ENCODE measurements around the gene TENT5A.

The TENT5A gene

GRCh38 chr6:81790034-81790433 lies 37.6 kb upstream of the TENT5A start:
- no peak overlapping the region for H3K9ac ChIP-seq (ENCODE audit: low read length)
- H3K27ac ChIP-seq (ENCODE audit: low read length) = no peak overlapping the region
- no peaks in the 10 kb centered on the region for H3F3A ChIP-seq (ENCODE audit: insufficient read depth, low read length)
- H3K9me2 ChIP-seq (replicated peaks; ENCODE audit: insufficient read depth, low read length) = no peaks in the 10 kb centered on the region
- no peak for DNase-seq
- H3K79me2 ChIP-seq (ENCODE audit: low read length) = no peaks in the 10 kb centered on the region
- no peaks in the 10 kb centered on the region for H4K20me1 ChIP-seq (ENCODE audit: insufficient read depth, low read length)
- no peak overlapping the region for H2AFZ ChIP-seq (ENCODE audit: low read length)
- H3K9me3 ChIP-seq (replicated peaks; ENCODE audit: insufficient read depth, low read length) = no peaks in the 10 kb centered on the region
- H3K27me3 ChIP-seq (replicated peaks; ENCODE audit: insufficient read depth, low read length) = no peaks in the 10 kb centered on the region
- H3K36me3 ChIP-seq (replicated peaks; ENCODE audit: insufficient read depth, low read length) = no peaks in the 10 kb centered on the region
- no peaks in the 10 kb centered on the region for H3K4me1 ChIP-seq (ENCODE audit: low read length)
- TF ChIP-seq EZH2phosphoT487 (IDR thresholded peaks at IDR 0.05; ENCODE audit: low read length) = no peak
- TF ChIP-seq EZH2 (optimal IDR thresholded peaks at IDR 0.05; ENCODE audit: low read depth, low read length) = no peak
- no peak for TF ChIP-seq CTCF (IDR thresholded peaks at IDR 0.05; ENCODE audit: low read length)
- H3K4me3 ChIP-seq (ENCODE audit: low read length) = no peak overlapping the region
- H3K4me2 ChIP-seq (ENCODE audit: low read depth, low read length) = no peak overlapping the region

GRCh38 chr6:81789291-81789690 lies 36.8 kb upstream of the TENT5A start:
- Histone ChIP-seq H3K4me3 (ENCODE audit: low read length) (no peak overlapping the region), H3K4me2 (ENCODE audit: low read depth, low read length) (no peak overlapping the region), H3K9me2 (replicated peaks; ENCODE audit: insufficient read depth, low read length) (no peaks in the 10 kb centered on the region), H3K36me3 (replicated peaks; ENCODE audit: insufficient read depth, low read length) (no peaks in the 10 kb centered on the region), H3K9me3 (replicated peaks; ENCODE audit: insufficient read depth, low read length) (no peaks in the 10 kb centered on the region), H4K20me1 (ENCODE audit: insufficient read depth, low read length) (no peaks in the 10 kb centered on the region), H3K9ac (ENCODE audit: low read length) (no peak overlapping the region), H3K79me2 (ENCODE audit: low read length) (no peaks in the 10 kb centered on the region), H3K27ac (ENCODE audit: low read length) (no peak overlapping the region), H3K4me1 (ENCODE audit: low read length) (no peaks in the 10 kb centered on the region), H3F3A (ENCODE audit: insufficient read depth, low read length) (no peaks in the 10 kb centered on the region), H3K27me3 (replicated peaks; ENCODE audit: insufficient read depth, low read length) (no peaks in the 10 kb centered on the region), H2AFZ (ENCODE audit: low read length) (no peak overlapping the region)
- DNase-seq = no peak
- no peak for TF ChIP-seq EZH2phosphoT487 (IDR thresholded peaks at IDR 0.05; ENCODE audit: low read length)
- no peak for TF ChIP-seq EZH2 (optimal IDR thresholded peaks at IDR 0.05; ENCODE audit: low read depth, low read length)
- no peak for TF ChIP-seq CTCF (IDR thresholded peaks at IDR 0.05; ENCODE audit: low read length)

GRCh38 chr6:81788748-81789147 lies 36.3 kb upstream of the TENT5A start:
- Histone ChIP-seq H2AFZ (ENCODE audit: low read length) (no peak overlapping the region), H3K4me3 (ENCODE audit: low read length) (no peak overlapping the region), H3K9ac (ENCODE audit: low read length) (no peak overlapping the region), H3K9me3 (replicated peaks; ENCODE audit: insufficient read depth, low read length) (no peaks in the 10 kb centered on the region), H3K27me3 (replicated peaks; ENCODE audit: insufficient read depth, low read length) (no peaks in the 10 kb centered on the region), H3F3A (ENCODE audit: insufficient read depth, low read length) (no peaks in the 10 kb centered on the region), H4K20me1 (ENCODE audit: insufficient read depth, low read length) (no peaks in the 10 kb centered on the region), H3K27ac (ENCODE audit: low read length) (no peak overlapping the region), H3K79me2 (ENCODE audit: low read length) (no peaks in the 10 kb centered on the region), H3K36me3 (replicated peaks; ENCODE audit: insufficient read depth, low read length) (no peaks in the 10 kb centered on the region), H3K9me2 (replicated peaks; ENCODE audit: insufficient read depth, low read length) (no peaks in the 10 kb centered on the region), H3K4me2 (ENCODE audit: low read depth, low read length) (no peak overlapping the region), H3K4me1 (ENCODE audit: low read length) (no peaks in the 10 kb centered on the region)
- DNase-seq = no peak
- TF ChIP-seq EZH2phosphoT487 (IDR thresholded peaks at IDR 0.05; ENCODE audit: low read length) = no peak
- TF ChIP-seq EZH2 (optimal IDR thresholded peaks at IDR 0.05; ENCODE audit: low read depth, low read length) = no peak
- no peak for TF ChIP-seq CTCF (IDR thresholded peaks at IDR 0.05; ENCODE audit: low read length)
